Esophagus (tissue), 2 donors: ENCODE data around the gene MBD3L3. TPM values are rescaled to one million over a fixed set of nuclear protein-coding genes. Genes with fewer than 3 reads are reported as not detected.

ENCODE experiments used
- polyA plus RNA-seq, 2 donors: library from polyadenylated mRNA; stranded (reverse); fragments of 200-250 nt; gene quantifications; one replicate each; pipeline ENCODE4 v1.2.3, GENCODE V29; 2013
- donor health status: healthy with polysubstance abuse.
- donor health status: Bipolar disorder and iron deficiency.

MBD3L3 gene
- polyA plus RNA-seq, 2 donors, result not detected

Other genes with a start within 250 kb of the MBD3L3 start
- under 1 TPM in 1 of 2 donors, not detected in 1; 0.06 TPM for gene ADGRE1, start 171.1 kb downstream of the MBD3L3 start, polyA plus RNA-seq
- gene MBD3L2B, start 37.2 kb downstream of the MBD3L3 start, polyA plus RNA-seq, result not detected
- not detected for gene MBD3L5, start 28.1 kb downstream of the MBD3L3 start, polyA plus RNA-seq
- gene MBD3L4, start 18.5 kb downstream of the MBD3L3 start, polyA plus RNA-seq, result not detected
- gene MBD3L2, start 9.4 kb downstream of the MBD3L3 start, polyA plus RNA-seq, result not detected
- gene ZNF557, start 11.0 kb upstream of the MBD3L3 start, polyA plus RNA-seq, result 1 to 10 TPM; 1.7 to 2.4 TPM
- 1 to 10 TPM; 2.2 to 3.3 TPM for gene INSR, start 235.7 kb upstream of the MBD3L3 start, polyA plus RNA-seq